22Rv1 (cell line): ENCODE data around the gene TTYH2.

Source experiments
- CTCF ChIP-seq: fragments of 450-650 bp; IDR thresholded peaks from 2 replicates; pipeline ENCODE4 v1.5.1; 2017; ENCODE audit warnings: mild to moderate bottlenecking
- ZFX ChIP-seq: fragments of 450-650 bp; IDR thresholded peaks from 2 replicates; pipeline ENCODE4 v1.6.1; 2017; ENCODE audit warnings: antibody characterized with exemption, borderline replicate concordance

- TF ChIP-seq CTCF (no peak), ZFX (no peak)
Observed at GRCh38 chr17:74165797-74166365, 47.5 kb upstream of the TTYH2 start.
